CD14-positive monocyte (primary cell): Measurements from ENCODE around the gene ABCG1. TPM values are rescaled to one million over a fixed set of nuclear protein-coding genes. Genes with fewer than 3 reads are reported as not detected.
A peak's percentile ranks its signal among the peaks of the same experiment; 100 is the strongest.

Source experiments
- DNase-seq, 3 donors: peaks; one replicate each; pipeline ENCODE4 v3.0.0-alpha.2; 2011 to 2022
- H2AFZ ChIP-seq: 2 replicates; pipeline ENCODE4 v1.6.0; 2012; ENCODE audit warnings: mild to moderate bottlenecking, low read depth, low read length, inconsistent platforms; ENCODE audit not compliant: insufficient read depth, poor library complexity, severe bottlenecking
- H3K27ac ChIP-seq, 2 donors: 1 replicate in 1 of 2; 2 replicates in 1 of 2; pipeline ENCODE4 v1.5.1; 2012 to 2013; ENCODE audit warnings: low read length in 2 of 2, control low read depth in 1 of 2, inconsistent platforms in 1 of 2, low read depth in 1 of 2, mild to moderate bottlenecking in 1 of 2
- H3K27me3 ChIP-seq, 2 donors: one replicate each; pipeline versions ENCODE4 v1.6.0 to v1.6.1; 2011 to 2013; ENCODE audit warnings: low read length in 2 of 2; ENCODE audit not compliant: control insufficient read depth in 2 of 2, insufficient read depth in 2 of 2
- H3K36me3 ChIP-seq, 2 donors: replicated peaks in 1 of 2; 1 replicate in 1 of 2; 2 replicates in 1 of 2; pipeline versions ENCODE4 v1.5.1 to v1.6.1; 2012 to 2013; ENCODE audit warnings: low read length in 2 of 2, control low read depth in 1 of 2, inconsistent platforms in 1 of 2, mild to moderate bottlenecking in 1 of 2; ENCODE audit not compliant: insufficient read depth in 2 of 2, control insufficient read depth in 1 of 2
- H3K4me1 ChIP-seq, 2 donors: 1 replicate in 1 of 2; 2 replicates in 1 of 2; pipeline versions ENCODE4 v1.5.1 to v1.6.1; 2012 to 2013; ENCODE audit warnings: low read length in 2 of 2, control low read depth in 1 of 2, inconsistent platforms in 1 of 2, mild to moderate bottlenecking in 1 of 2, moderate library complexity in 1 of 2; ENCODE audit not compliant: insufficient read depth in 2 of 2, control insufficient read depth in 1 of 2
- H3K4me2 ChIP-seq: replicated peaks from 2 replicates; pipeline ENCODE3; 2012; ENCODE audit warnings: low read length, moderate library complexity, mild to moderate bottlenecking; ENCODE audit not compliant: poor library complexity, severe bottlenecking; ENCODE audit errors: extremely low read depth
- H3K4me3 ChIP-seq, 3 experiments: fragments of 200-600 bp in 1 of 3; sonication (generic) in 1 of 3; replicated peaks in 1 of 3; 1 replicate in 2 of 3; 2 replicates in 1 of 3; pipeline ENCODE4 v1.5.1; 2011 to 2013; ENCODE audit warnings: low read length in 3 of 3, mild to moderate bottlenecking in 3 of 3, control low read depth in 2 of 3, low read depth in 2 of 3, inconsistent platforms in 1 of 3, moderate library complexity in 1 of 3
- H3K79me2 ChIP-seq: 2 replicates; pipeline ENCODE4 v1.6.0; 2012; ENCODE audit warnings: mild to moderate bottlenecking, control low read depth, inconsistent platforms, low read length, moderate library complexity; ENCODE audit not compliant: insufficient read depth
- H3K9ac ChIP-seq: 2 replicates; pipeline ENCODE4 v1.6.0; 2017; ENCODE audit warnings: low read length, mild to moderate bottlenecking; ENCODE audit not compliant: insufficient read depth, poor library complexity, severe bottlenecking
- H3K9me3 ChIP-seq, 2 donors: replicated peaks in 1 of 2; 1 replicate in 1 of 2; 2 replicates in 1 of 2; pipeline versions ENCODE4 v1.5.1 to v1.6.1; 2012 to 2013; ENCODE audit warnings: low read length in 2 of 2, control low read depth in 1 of 2; ENCODE audit not compliant: control insufficient read depth in 1 of 2, insufficient read depth in 1 of 2
- H4K20me1 ChIP-seq: 2 replicates; pipeline ENCODE4 v1.6.0; 2012; ENCODE audit warnings: mild to moderate bottlenecking, low read length, control low read depth, moderate library complexity; ENCODE audit not compliant: insufficient read depth
- H3K27ac Mint-ChIP-seq, 7 donors: one replicate each; pipeline ENCODE4 v1.8.0; 2020; ENCODE audit warnings: mild to moderate bottlenecking in 7 of 7, mixed read lengths in 7 of 7, moderate library complexity in 6 of 7, inconsistent platforms in 2 of 7
- H3K27me3 Mint-ChIP-seq, 3 donors: one replicate each; pipeline ENCODE4 v1.8.0; 2021 to 2022; ENCODE audit warnings: low read depth in 3 of 3, mild to moderate bottlenecking in 3 of 3, mixed read lengths in 3 of 3, moderate library complexity in 3 of 3, inconsistent platforms in 1 of 3
- H3K36me3 Mint-ChIP-seq, 2 donors: one replicate each; pipeline ENCODE4 v1.8.0; 2020; ENCODE audit warnings: mixed read lengths in 2 of 2, inconsistent platforms in 1 of 2, mild to moderate bottlenecking in 1 of 2
- H3K4me1 Mint-ChIP-seq: one replicate; pipeline ENCODE4 v1.8.0; 2020; ENCODE audit warnings: mild to moderate bottlenecking, mixed read lengths
- H3K4me3 Mint-ChIP-seq, 2 donors: one replicate each; pipeline ENCODE4 v1.8.0; 2020; ENCODE audit warnings: mild to moderate bottlenecking in 2 of 2, mixed read lengths in 2 of 2, moderate library complexity in 1 of 2
- H3K9me3 Mint-ChIP-seq, 7 donors: one replicate each; pipeline ENCODE4 v1.8.0; 2020 to 2022; ENCODE audit warnings: mixed read lengths in 7 of 7, mild to moderate bottlenecking in 6 of 7, moderate library complexity in 6 of 7, inconsistent platforms in 2 of 7
- WGBS: methylation state at CpG from one replicate; pipeline ENCODE4 v1.1.5; 2013; ENCODE audit warnings: missing lambda C conversion rate; ENCODE audit not compliant: insufficient coverage; 5-methylcytosine and 5-hydroxymethylcytosine counted together
- intact Hi-C, 2 donors: fragments of 100-400 bp; cut with micrococcal nuclease; formaldehyde crosslinking; loops; one replicate each; pipeline versions ENCODE4 v1.15.0 to v1.15.1; 2023
- polyA plus RNA-seq, 3 donors: library from polyadenylated mRNA; depleted of rRNA in 1 of 3; unstranded in 2 of 3; stranded (reverse) in 1 of 3; fragments of 300-500 nt in 2 of 3; fragments of >200 nt in 1 of 3; fragmentation: Illumina TruSeq in 2 of 3; gene quantifications; 1 replicate in 2 of 3; 2 replicates in 1 of 3; pipeline ENCODE4 v1.2.3, GENCODE V29; 2012 to 2021
- TF ChIP-seq, protein P1 (sequence below): fragments of 200-600 bp; IDR thresholded peaks from one replicate; pipeline ENCODE4 v1.8.0; 2022; ENCODE audit warnings: antibody characterized with exemption, mild to moderate bottlenecking

The ABCG1 gene
- polyA plus RNA-seq, 3 donors = 3.0 to 5.2 (median 3.5) TPM

GRCh38 chr21:42307106-42307505, 88.2 kb downstream of the ABCG1 start:
- Histone ChIP-seq H3K27me3 (no peaks in the 10 kb centered on the region), H4K20me1 (no peaks in the 10 kb centered on the region), H3K79me2 (no peaks in the 10 kb centered on the region), H3K27ac (no peak overlapping the region), H2AFZ (no peak overlapping the region), H3K4me2 (no peak overlapping the region), H3K4me3 (no peak overlapping the region), H3K9ac (no peak overlapping the region), H3K9me3 (no peaks in the 10 kb centered on the region), H3K36me3 (no peaks in the 10 kb centered on the region), H3K4me1 (peaks cover 24 to 28% of the 10 kb centered on the region in 2 donors)
- Mint-ChIP-seq H3K27ac (no peak overlapping the region), H3K9me3 (no peaks in the 10 kb centered on the region), H3K27me3 (peaks cover 5 to 11% (median 6%) of the 10 kb centered on the region in 3 donors), H3K4me1 (peaks cover 31% of the 10 kb centered on the region), H3K36me3 (no peaks in the 10 kb centered on the region), H3K4me3 (no peak overlapping the region)
- WGBS = 69% methylated on average over 3 of the region's 5 CpGs
- TF ChIP-seq, protein P1, sequence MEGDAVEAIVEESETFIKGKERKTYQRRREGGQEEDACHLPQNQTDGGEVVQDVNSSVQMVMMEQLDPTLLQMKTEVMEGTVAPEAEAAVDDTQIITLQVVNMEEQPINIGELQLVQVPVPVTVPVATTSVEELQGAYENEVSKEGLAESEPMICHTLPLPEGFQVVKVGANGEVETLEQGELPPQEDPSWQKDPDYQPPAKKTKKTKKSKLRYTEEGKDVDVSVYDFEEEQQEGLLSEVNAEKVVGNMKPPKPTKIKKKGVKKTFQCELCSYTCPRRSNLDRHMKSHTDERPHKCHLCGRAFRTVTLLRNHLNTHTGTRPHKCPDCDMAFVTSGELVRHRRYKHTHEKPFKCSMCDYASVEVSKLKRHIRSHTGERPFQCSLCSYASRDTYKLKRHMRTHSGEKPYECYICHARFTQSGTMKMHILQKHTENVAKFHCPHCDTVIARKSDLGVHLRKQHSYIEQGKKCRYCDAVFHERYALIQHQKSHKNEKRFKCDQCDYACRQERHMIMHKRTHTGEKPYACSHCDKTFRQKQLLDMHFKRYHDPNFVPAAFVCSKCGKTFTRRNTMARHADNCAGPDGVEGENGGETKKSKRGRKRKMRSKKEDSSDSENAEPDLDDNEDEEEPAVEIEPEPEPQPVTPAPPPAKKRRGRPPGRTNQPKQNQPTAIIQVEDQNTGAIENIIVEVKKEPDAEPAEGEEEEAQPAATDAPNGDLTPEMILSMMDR = no peak
- DNase-seq = no peak
- intact Hi-C loops = loop anchor here in 1 of 2 donors (5.0 to 10.0 kb wide), 2 partner anchors 160 to 218 kb away; no protein-coding TSS in a partner anchor

DNA sequence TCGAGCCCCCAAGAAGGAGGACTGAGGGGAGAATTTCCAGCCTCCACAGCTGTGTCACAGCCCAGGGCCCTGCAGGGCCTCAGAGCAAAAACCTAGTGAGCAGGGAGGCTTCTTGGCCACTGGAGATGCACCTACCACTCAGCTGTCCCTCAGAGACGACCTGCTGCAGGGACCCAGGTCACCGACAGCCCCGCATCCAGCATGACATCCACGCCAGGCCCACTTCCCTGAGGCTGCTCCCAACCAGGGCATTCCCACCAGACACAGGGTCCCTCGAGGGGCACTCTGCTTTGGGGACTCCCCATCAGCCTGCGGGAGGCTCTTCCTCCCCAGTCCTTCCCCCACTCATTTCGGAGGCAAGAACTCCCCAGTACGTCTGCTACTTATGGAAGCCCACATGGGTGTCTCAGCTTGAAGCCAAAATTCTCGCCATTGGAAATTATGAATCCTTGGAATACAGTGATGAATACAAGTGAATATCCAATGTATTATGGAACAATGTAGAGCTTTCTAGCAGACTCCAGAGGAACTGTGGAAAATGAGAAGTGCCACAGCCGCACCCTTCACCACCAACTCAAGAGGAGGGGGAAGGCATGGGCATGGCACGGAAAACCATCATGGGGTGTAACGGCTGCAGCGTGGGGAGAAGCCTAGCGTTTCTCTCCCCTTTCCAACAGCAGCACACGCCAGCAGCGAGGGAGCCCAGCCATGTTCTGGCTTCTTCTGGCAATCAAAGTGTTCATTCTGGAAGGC, 89.4 kb downstream of the ABCG1 start:
- intact Hi-C loops = loop anchor here in 1 of 2 donors (5.0 to 10.0 kb wide), 2 partner anchors 161 to 216 kb away; no protein-coding TSS in a partner anchor
- Mint-ChIP-seq H3K9me3 (no peaks in the 10 kb centered on the region), H3K36me3 (no peaks in the 10 kb centered on the region), H3K4me3 (peak overlapping the region in 1 of 2 donors; percentile 59), H3K4me1 (peaks cover 31% of the 10 kb centered on the region), H3K27ac (no peak overlapping the region), H3K27me3 (peaks cover 6 to 11% (median 7%) of the 10 kb centered on the region in 3 donors)
- no peaks in the 10 kb centered on the region for H3K27me3 ChIP-seq
- peak; percentile 28 to 41 (median 39) for DNase-seq
- no peaks in the 10 kb centered on the region for H3K36me3 ChIP-seq
- peak overlapping the region; percentile 44 for H3K4me2 ChIP-seq
- H3K4me1 ChIP-seq = peaks cover 24 to 28% of the 10 kb centered on the region in 2 donors
- no peak overlapping the region for H3K27ac ChIP-seq
- H3K79me2 ChIP-seq = no peaks in the 10 kb centered on the region
- no peak overlapping the region for H2AFZ ChIP-seq
- H4K20me1 ChIP-seq = no peaks in the 10 kb centered on the region
- 74% methylated on average over 5 of the region's 17 CpGs for WGBS
- TF ChIP-seq, protein P1 = no peak
- H3K4me3 ChIP-seq = no peak overlapping the region
- no peaks in the 10 kb centered on the region for H3K9me3 ChIP-seq
- no peak overlapping the region for H3K9ac ChIP-seq
